Kidney tubule cell (primary cell): ENCODE data around the gene RIPOR3.
"Not testable (repeated sequence)": the region's sequence is repeated elsewhere in the genome, so short reads cannot be mapped to it uniquely, and the experiment has no call there.

Source experiments
- DNase-seq: peaks from one replicate; pipeline ENCODE4 v3.0.0-alpha.2; 2018; ENCODE audit warnings: low spot score

The RIPOR3 gene

DNA sequence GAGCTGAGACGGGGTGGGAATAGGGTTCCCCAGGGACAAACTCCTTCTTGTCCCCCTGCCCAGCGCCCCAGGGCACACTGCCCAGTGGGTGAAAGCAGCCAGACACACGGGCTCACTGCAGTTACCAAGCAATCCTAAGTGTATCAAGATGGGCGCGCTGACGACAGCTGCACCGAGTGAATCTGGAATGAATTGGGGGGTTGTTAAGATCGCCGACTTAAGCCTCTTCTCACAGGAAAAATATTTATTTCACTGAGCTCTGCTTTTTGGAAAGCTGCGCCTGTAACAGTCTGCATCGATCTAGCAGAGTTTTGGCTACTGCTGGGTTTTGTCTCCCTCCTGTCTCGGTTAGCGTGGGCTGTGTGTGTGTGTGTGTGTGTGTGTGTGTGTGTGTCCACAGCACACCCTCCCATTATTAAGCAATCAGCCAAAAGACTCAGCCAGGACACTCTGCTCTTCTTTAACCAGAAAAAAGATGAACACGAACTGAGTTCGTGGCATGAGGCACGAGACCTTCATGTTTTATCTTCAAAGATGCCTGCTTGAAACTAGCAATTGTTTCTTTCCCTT lies 35.9 kb downstream of the RIPOR3 start:
- no peak for DNase-seq

GRCh38 chr20:50654904-50655303 lies 36.4 kb downstream of the RIPOR3 start:
- no peak for DNase-seq

- no peak for DNase-seq
These were observed 38.5 kb downstream of the RIPOR3 start for GRCh38 chr20:50652702-50653294.

DNA sequence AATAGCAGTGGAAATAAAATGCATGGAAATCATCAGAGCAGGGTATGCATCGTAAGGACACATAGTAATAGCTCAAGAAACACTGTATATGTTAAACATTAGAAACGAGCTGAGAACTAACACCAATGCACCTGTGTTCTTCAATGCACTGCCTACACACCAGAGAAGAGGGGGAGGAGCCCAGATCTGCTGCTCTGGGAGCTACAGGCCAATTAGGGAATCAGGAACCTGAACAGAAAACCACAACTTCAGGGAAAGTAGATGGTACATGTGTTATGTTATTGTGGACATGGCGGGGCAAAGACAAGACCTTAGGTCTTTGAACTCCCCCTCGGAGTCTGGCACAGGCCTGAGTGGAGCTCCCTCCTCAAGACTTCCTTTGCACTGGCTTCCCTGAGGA lies 39.7 kb downstream of the RIPOR3 start:
- DNase-seq: no peak

- DNase-seq: no peak
These were observed 41.8 kb downstream of the RIPOR3 start for GRCh38 chr20:50649590-50649989.

DNA sequence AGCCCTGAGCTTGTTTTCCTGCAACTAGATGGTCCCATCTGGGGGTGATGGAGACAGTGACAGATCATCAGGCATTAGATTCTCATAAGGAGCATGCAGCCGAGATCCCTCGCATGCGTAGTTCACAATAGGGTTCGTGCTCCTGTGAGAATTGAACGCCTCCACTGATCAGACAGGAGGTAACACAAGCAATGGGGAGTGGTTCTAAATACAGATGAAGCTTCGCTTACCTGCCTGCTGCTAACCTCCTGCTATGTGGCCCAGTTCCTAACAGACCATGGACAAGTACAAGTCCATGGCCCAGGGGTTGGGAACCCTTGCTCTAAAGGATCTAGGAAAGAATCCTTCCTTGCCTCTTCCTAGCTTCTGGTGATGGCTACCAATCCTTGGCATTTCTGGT lies 42.7 kb downstream of the RIPOR3 start:
- DNase-seq: no peak

DNA sequence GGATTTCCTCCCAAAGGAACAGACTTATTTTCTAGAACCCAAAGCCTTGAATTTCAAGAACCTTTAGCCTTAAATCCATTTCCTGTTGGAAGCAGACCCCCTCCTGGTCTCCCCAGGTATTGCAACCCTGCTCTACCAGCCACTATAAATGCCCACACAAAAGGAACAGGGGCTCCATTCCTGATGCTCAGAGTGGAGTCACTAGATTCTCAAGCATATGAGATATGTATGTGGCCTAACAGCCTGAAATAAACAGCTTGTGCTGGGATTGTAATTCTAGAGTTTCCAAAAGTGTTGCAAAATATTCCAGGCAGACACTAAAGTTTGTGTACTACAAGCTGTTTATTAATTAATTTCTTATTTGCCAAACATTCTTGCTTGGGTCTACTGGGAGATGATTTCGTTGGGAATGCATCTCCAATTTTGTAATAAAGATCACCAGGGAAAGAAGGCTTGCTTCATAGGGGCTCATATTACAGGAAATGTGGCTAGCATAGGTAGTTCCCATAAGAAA lies 44.8 kb downstream of the RIPOR3 start:
- no peak for DNase-seq

DNA sequence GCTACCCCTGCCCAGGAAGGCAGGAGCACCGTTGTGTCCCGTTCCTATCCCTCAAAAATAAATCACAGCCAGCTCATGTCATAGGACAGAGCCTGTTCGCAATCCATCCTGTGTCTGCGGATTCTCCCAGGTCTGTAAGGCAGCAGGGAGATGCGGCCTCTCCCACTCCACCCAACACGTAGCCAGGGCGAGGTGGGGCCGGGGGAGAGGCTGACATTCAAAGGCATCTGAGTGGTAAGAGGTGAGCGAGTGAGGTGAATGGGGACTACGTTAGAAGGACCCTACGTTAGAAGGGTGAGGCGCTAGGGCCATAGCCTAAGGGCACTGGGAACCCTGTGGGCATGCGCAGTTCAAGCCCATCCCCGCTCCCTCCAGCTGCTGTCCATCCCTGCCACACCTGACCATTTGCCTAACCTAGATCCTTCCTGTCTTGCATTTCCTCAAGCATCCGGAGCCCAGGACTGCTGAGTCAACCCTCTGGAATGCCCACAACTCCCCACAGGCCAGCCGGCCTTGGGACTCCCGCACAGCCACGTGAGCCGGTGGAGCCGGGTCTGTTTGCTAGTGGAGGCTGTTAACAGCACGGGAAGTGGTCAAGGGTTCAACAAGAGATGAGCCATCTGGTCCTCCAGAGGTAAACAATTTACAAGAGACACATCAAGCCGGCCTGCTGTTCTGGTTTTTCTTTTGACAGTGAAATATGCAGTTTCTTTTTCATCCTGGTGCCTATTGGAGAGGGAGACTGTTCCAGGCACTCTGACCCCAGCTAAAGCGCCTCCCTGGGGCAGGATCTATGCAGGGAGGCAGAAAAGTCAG lies 45.9 kb downstream of the RIPOR3 start:
- DNase-seq: peak; percentile 100

GRCh38 chr20:50642288-50642803 lies 49.0 kb downstream of the RIPOR3 start:
- DNase-seq: no peak

DNA sequence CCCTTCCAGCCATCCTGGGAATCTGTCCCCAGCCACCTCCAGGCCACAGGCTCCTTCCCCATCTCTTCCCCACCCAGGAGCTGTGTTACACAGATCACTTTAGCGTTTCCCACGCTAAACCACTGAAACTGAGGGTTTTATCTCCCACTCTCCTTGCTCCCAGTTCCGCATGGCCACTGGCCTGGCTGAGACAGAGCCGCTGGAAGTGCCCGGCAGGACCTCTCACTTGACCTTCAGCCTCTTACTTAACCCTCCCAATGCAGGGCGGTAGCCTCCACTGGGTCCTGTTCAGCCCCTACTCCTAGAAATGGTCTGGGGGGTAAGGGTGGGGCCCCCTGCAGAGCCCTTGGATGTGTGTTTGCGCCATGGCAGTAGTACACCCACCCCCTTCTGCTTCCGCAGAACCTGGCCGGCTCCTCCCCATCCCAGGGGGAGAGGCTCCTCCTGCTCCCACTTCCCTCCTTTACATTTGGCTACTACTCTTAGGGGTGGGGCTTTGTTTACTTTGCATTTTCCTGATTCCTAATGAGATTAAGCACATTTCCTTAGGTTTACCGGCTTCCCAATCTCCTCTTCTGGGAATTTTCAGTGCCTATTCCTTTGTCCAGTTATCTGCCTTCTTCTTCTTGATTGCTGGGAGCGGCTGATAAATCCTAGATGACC lies 49.6 kb downstream of the RIPOR3 start:
- not testable (repeated sequence) for DNase-seq

- not testable (repeated sequence) for DNase-seq
These were observed 51.2 kb downstream of the RIPOR3 start for GRCh38 chr20:50639971-50640711.

DNA sequence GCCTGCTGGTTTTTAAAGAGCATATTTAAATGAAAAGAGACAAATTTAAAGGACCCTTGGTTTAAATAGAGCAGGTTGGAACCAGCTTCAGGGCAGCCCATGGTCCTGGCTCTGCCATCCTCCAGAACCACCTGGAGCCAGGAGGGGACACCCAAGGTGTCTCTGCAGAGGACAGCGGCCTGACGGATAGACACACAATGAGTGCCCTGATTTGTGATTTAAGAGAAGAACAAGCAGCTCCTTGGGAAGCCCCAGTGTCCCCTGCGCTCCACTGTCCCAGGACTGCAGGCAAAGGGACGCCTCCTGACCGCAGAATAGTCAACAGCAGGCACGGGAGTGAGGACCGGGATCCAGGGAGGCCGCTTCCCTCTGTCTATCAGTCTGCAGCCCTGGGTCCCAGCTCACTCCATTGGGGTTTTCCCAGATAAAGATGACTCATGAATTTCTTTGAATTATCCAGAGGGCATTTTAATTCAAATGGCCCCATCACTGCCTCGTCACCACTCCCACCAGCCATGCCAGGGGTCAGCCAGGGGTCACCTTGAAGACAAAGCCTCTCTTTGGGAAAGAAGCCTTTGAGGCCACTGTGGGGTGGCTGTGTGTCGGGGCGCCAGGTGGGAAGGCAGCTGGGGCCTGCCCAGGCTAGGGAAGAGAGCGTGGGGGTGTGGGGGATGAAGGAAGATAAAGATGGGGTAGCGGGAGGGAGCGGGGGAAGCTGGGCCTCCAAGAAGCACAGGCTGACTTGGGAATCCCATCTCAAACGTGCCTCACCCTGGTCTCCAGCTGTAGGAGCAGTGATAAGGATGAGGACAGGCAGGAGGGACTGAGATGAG lies 53.1 kb downstream of the RIPOR3 start:
- DNase-seq: peak; percentile 76

GRCh38 chr20:50636601-50637540 lies 54.5 kb downstream of the RIPOR3 start:
- DNase-seq: peak; percentile 36

- DNase-seq: peak; percentile 75
These were observed 55.4 kb downstream of the RIPOR3 start for GRCh38 chr20:50635676-50636600.

DNA sequence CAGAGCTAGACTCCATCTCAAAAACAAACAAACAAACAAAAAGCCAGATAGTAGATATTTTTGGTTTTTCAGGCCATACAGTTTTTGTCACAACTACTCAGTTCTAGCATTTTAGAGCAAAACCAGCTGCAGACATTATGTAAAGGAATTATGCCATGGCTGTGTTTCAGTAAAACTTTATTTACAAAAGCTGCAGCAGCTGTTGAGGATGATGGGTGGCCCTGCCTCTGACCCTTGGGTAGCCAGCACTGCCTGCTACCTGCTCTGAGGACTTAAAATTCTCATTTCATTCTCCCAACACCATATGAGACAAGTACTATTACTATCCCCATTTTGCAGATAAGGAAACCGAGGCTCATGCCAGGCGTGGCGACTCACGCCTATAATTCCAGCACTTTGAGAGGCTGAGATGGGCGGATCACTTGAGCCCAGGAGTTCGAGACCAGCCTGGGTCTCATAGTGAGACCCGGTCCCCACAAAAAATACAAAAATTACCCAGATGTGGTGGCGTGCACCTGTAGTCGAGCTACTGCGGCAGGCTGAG lies 56.3 kb downstream of the RIPOR3 start:
- DNase-seq: no peak

DNA sequence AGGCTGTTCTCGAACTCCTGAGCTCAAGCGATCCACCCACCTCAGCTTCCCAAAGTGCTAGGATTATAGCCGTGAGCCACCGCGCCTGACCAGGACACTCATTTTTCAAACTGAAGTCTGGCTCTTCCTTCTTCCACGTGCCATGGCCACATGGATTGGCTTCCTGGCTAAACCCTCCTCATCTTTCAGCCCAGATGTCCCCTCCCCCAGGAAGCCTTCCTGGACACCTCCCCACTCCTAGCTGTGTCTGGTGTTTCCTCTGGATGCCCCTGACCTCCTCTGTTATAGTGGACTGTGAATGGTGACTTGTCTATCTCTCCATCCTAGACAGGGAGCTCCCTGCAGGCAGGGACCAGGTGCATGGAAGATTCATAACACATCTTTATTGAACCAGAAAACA lies 57.2 kb downstream of the RIPOR3 start:
- DNase-seq: no peak

DNA sequence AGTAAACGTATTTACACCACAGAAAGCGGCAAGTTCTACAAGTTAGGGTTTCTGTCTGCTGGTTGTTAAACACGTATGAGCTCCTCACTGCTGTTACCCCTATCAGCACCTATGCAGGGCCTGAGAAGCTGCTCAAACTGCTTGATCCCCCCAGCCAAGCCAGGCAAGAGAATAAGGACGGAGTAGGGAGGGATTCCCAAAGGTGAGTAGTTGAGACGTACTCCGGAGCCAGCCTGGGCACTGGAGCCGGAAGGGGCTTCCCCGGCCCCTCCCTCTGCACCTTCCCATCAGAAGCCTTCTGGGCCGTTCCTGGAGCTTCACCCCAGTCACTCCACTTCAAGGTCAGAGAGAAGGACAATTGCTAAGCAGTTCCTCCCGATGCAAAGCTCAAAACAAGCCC lies 58.0 kb downstream of the RIPOR3 start:
- DNase-seq: no peak

GRCh38 chr20:50632701-50633100 lies 58.6 kb downstream of the RIPOR3 start:
- DNase-seq: no peak
